Activated gamma-delta T cell treated with Interleukin-2 at 50 U/mL for 16 hours (primary cell): ENCODE data around the gene HM13.
"Not testable (repeated sequence)": the region's sequence is repeated elsewhere in the genome, so short reads cannot be mapped to it uniquely, and the experiment has no call there.

Experiments used
- DNase-seq: peaks from one replicate; pipeline ENCODE4 v3.0.0-alpha.2; 2020

Gene HM13

GRCh38 chr20:31568041-31568731 lies 53.9 kb downstream of the HM13 start:
- DNase-seq = no peak

- no peak for DNase-seq
These were observed 54.5 kb downstream of the HM13 start for GRCh38 chr20:31568773-31569162.

GRCh38 chr20:31569163-31570020 lies 55.1 kb downstream of the HM13 start:
- DNase-seq = peak; percentile 66

- no peak for DNase-seq
These were observed 55.8 kb downstream of the HM13 start for GRCh38 chr20:31570021-31570463.

- no peak for DNase-seq
These were observed 56.7 kb downstream of the HM13 start for GRCh38 chr20:31570735-31571617.

GRCh38 chr20:31572042-31572700 lies 57.9 kb downstream of the HM13 start:
- no peak for DNase-seq

- DNase-seq = peak; percentile 83
These were observed 58.7 kb downstream of the HM13 start for GRCh38 chr20:31572701-31573554.

- no peak for DNase-seq
These were observed 59.5 kb downstream of the HM13 start for GRCh38 chr20:31573555-31574321.

- DNase-seq = not testable (repeated sequence)
These were observed 60.7 kb downstream of the HM13 start for GRCh38 chr20:31574986-31575385.

GRCh38 chr20:31576751-31577150 lies 62.5 kb downstream of the HM13 start:
- DNase-seq = no peak

- no peak for DNase-seq
These were observed 63.0 kb downstream of the HM13 start for GRCh38 chr20:31577194-31577593.

GRCh38 chr20:31578448-31579138 lies 64.4 kb downstream of the HM13 start:
- DNase-seq = no peak

GRCh38 chr20:31579245-31579644 lies 65.0 kb downstream of the HM13 start:
- no peak for DNase-seq

- DNase-seq = not testable (repeated sequence)
These were observed 65.9 kb downstream of the HM13 start for GRCh38 chr20:31579941-31580651.

- no peak for DNase-seq
These were observed 66.5 kb downstream of the HM13 start for GRCh38 chr20:31580706-31581105.

GRCh38 chr20:31581391-31581790 lies 67.1 kb downstream of the HM13 start:
- DNase-seq = no peak

GRCh38 chr20:31587545-31588389 lies 73.5 kb downstream of the HM13 start:
- no peak for DNase-seq

GRCh38 chr20:31590717-31591225 lies 76.5 kb downstream of the HM13 start:
- no peak for DNase-seq
